HPDE6-E6E7 (cell line): ENCODE data around the gene SPAG16.
"Not testable (repeated sequence)": the region's sequence is repeated elsewhere in the genome, so short reads cannot be mapped to it uniquely, and the experiment has no call there.

Experiments used
- DNase-seq: peaks from one replicate; pipeline ENCODE4 v3.0.0; 2011; ENCODE audit warnings: missing footprints; ENCODE audit errors: extremely low spot score

SPAG16 gene

DNA sequence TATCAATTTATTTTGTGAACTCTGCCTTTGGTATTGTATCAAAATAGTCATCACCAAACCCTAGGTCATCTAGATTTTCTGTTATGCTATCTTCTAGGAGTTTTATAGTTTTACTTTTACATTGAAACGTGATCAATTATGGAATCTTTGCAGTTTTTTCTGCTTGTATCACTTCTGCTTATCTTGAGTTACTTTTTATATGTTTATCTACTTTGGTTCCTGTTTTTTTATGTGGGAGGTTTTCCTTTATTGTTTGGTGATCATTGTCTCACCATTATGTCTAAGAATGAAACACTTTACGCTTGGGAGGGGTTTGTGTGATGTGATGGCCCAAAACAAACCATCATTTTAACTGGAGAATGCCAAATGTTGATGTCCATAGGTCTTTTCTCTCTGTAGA, 261.2 kb downstream of the SPAG16 start:
- DNase-seq = no peak

DNA sequence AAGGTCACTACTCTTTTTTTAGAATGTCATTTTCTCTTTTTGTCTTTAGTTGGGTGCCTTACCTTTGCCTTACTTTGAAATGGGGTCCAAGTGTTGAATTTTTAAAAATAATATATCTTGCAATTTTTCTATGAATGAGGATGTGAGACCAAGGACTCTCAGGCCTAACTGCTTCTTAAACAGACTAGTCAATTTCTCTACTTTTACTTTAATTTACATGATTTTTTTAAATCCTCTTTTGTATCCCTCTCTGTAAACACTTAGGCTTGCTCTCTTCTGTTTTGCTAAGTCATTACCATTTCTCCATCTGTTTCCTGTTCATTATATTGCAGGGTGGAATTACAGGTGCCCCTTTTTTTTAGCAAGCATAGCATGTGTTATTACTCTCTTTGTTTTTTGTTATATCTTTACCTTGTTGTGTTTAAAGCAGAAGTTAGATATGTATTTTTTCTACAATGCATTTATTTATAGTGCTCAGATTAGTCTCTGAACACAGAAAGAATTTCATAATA, 261.8 kb downstream of the SPAG16 start:
- DNase-seq = no peak

DNA sequence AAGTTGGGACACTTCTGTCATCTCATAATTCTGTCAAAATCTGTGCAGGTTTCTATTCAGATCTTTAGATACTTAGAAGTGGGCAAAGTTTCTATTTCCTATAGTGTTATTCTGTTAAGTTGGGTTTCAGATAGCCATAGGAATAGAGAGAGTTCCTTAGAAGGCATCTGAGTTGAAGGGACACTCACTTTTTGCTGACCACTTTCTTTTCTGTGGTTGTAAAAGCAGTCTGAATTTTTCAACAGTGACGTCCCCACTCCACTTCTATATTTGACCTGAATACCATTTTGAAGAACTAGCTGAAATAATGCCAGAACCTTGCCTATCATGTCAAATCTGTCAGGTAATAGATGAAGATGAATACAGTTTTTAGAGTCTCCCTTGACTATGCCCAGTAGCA, 267.3 kb downstream of the SPAG16 start:
- no peak for DNase-seq

- DNase-seq = no peak
Observed at GRCh38 chr2:213559053-213559452, 274.8 kb downstream of the SPAG16 start.

DNA sequence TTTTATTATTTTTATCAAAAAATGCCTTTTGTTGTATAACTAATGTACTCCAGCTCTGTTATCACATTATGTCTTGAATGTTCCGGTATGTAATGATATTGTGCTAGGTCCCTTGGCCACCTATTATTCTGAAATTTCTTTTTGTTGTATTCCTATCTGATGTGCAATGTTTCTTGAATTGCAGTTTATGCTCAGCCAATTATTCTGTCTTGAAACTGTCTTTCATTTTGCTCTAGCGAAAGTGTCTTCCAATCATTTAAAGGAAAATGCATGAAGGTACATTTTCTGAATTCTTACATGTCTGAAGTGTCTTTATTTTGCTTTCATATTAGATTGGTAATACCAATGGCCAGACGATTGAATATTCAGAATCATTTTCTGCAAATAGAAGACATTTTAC, 277.5 kb downstream of the SPAG16 start:
- no peak for DNase-seq

DNA sequence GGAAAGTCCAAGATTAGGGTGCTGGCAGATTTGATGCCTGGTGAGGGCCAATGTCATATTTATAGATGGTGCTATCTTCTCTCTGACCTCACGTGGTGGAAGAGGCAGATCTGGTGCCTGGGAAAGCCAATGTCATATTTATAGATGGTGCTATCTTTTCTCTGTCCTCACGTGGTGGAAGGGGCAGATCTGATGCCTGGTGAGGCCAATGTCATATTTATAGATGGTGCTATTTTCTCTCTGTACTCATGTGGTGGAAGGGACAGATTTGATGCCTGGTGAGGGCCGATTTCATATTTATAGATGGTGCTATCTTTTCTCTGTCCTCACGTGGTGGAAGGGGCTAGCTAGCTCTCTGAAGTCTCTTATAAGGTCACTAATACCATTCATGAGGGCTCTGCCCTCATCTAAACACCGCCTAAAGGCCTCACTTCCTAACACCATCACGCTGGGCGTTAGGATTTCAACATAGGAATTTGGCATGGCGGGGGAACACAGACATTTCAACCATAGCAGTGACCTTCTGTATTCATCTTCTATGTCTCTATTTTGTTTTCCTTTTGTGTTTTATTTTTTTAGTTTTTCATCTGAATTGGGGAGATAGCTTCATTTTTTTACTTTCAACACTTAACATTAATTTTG, 278.4 kb downstream of the SPAG16 start:
- DNase-seq = no peak

- no peak for DNase-seq
Observed at GRCh38 chr2:213566846-213567245, 282.6 kb downstream of the SPAG16 start.

DNA sequence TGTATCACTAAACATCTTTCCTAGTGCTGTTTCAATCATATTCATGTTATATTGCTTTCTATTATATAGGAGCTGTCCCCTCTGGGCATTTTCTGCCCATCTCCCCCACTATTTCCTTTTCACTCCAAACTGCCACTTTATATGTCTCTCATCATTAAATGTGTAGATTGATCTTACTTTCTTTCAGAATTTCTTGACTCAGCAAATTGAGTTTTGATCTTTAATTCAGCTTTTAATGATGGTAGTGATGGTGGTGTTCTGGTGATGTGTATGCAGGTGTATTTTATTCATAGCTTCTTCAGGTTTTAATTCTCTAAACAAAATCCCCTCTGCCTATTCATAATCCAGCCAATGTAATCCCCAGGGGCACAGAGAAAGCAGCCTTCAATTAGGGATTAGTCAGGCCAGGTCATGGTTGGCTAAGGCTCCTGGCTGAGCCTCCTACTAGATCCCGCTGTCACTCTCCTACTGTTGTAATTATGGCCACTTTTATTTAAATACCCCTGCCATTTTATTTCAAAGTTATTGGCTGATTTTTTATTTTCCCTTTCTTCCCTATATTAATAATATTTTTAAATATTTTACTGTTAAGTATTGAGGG, 325.4 kb downstream of the SPAG16 start:
- no peak for DNase-seq

- no peak for DNase-seq
Observed at GRCh38 chr2:213627054-213627710, 342.9 kb downstream of the SPAG16 start.

- DNase-seq = no peak
Observed at GRCh38 chr2:213627835-213628460, 343.7 kb downstream of the SPAG16 start.

DNA sequence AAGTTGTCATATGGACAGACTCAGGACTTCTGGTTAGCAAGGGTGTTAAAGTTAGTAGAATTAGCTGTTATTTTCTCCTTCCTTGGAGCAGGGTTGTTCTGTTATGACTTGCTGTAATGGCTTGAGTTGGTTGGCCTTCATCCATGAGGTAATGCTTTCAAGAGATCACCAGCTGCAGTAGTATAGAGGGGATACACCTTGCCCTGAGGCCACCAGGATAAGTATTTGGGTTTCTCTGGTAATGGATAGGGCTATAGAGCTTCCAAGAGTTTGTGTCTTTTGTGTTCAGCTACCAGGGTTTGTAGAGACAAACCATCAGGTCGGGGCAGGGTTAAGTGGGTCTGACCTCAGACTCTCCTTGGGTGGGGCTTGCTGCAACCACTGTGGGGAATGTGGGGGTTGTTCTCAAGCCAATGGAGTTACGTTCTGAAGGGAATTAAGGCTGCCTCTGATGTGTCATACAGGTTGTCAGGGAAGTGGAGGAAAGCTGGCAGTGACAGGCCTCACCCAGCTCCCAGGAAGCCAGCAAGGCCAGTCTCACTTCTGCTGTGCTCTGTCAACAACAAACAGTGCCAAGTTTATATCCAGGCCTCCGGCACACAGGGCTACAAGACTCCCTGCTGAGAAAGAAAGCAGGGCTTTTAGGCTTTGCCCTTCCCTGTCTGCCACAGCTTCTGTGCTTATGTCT, 356.6 kb downstream of the SPAG16 start:
- DNase-seq = no peak

GRCh38 chr2:213644926-213645325, 360.7 kb downstream of the SPAG16 start:
- DNase-seq = no peak

DNA sequence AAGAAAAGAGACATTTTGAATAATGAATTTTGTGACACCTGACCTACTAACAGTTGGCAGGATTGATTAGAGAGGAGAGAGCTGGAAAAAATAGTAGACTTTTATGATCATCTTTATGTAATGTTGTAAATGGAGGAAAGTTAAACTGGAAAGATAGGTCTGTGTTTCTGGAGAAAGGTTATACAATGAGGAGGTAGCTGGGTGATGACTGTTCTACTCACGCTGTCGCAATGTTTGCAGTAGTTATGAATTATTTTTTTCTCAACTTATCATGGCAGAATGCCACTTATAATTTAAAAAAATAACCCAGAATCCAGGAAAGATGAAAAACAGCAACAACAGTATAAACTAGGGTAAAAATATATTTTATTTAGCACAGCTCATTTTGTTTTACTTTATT, 364.9 kb downstream of the SPAG16 start:
- no peak for DNase-seq

- DNase-seq = no peak
Observed at GRCh38 chr2:213664817-213665216, 380.6 kb downstream of the SPAG16 start.

DNA sequence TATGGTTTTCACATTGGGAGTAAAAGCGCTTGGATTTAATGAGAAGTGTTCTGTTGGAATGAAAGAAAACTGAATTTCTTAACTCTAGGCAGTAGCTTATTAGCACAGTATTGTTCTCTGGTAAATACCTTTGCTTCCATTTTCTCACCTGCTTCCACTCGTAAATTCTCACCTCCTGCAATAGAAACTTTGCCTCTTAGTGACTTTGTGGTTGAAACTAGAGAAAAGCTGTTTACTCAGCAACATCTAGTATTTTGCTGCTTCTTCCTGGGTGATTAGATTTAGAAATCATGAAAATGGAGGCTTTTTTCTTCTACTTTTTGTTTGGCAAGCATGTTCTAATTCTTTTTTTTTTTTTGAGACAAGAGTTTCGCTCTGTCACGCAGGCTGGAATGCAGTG, 385.4 kb downstream of the SPAG16 start:
- no peak for DNase-seq

DNA sequence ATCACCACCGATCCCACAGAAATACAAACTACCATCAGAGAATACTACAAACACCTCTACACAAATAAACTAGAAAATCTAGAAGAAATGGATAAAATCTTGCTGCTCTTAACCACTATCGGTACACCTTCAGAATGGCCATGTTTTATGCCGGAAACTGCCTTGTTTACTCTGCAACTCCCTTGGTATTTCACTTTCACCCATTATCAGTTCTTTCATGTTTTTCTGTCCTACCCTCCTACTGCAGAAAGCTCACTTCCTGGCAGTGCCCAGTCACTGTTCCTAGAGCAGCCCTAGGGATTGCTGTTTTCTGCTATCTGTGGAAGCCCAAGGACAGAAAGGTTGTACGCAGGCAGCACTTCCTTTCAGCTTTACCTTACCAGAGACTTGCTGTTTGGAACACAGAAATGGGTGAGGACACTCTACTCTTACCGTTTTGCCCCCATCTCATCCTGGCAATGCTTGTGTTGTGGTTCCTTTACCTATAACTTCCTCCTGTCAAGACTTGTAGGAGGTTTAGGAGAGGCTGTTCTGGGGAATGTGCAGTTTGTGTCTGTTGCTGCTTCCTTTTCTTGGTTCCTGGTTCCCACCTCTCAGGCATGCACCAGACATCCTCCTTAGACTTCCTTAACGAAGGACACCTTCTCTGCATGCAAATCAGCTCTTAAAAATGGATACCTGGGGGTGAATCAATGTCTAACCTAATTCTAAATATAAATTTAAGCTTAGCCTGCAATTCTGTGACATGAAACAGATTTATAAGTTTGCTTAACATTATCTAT, 394.4 kb downstream of the SPAG16 start:
- no peak for DNase-seq

DNA sequence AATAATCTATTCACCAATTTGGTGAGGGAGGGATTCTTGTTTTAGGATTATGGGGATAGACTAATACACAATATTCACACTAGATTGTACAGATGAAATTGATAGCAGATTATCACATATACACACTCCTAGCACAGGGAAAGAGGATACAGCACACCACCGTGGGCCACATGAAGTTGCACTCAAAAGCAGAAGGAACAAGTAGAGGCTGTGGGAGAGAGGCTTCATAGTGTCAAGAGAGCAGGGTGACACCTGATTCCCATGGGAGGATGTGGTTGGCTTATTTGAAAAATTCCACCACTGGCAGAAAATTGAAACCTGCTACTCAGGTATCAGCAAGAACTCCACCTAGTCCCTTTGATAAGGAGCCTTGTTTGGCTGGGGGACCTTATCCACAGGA, 395.6 kb downstream of the SPAG16 start:
- DNase-seq = no peak

DNA sequence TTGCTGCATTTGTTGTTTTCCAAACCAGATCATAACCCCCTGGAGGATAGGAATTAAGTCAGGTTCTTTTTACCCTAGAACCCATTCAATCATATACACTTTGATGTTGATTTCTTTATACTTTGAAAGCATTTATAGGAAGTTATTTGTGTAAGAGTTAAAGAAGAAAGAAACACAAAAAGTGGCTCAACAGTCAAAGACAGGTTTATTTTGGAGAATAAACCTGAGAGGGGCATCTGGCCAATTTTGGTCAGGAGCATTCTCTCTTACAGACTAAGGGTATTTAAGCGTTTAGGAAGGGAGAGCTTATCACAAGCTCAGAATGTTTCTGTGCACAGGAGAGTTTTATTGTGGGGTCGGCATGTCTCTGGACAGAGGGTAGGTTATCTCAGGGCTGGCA, 398.0 kb downstream of the SPAG16 start:
- DNase-seq = no peak

GRCh38 chr2:213688133-213688532, 403.9 kb downstream of the SPAG16 start:
- DNase-seq = no peak

DNA sequence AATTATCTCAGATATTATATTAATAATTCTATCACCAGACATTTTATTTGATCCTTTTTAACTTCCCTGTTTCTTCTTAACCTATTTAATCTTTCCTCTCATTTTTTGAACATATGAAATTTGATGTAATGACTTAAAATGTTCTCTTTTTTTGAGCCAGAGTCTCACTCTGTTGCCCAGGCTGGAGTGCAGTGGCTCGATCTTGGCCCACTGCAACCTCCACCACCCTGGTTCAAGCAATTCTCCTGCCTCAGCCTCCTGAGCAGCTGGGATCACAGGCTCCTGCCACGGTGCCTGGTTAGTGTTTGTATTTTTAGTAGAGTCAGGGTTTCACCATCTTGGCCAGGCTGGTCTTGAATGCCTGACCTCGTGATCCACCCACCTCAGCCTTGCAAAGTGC, 404.6 kb downstream of the SPAG16 start:
- DNase-seq = not testable (repeated sequence)

DNA sequence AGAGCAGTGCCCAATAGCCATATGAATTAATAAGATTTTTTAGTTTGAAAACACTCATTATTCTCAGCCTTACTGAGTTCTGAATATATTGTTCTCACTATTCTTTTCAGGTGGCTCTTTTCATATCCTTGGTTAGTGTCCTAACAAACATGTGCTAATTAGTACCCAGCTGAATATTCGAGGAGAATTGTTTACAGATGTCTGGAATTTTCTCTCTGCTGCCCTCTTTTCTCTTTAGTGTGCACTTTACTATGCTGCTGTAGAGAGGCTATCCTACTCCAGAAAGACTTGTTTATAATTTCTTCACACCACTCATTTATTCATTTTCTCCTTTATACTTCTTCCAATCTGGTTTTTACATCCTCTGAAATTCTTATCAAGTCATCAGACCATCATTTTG, 405.3 kb downstream of the SPAG16 start:
- no peak for DNase-seq
